GM18505 (cell line): ENCODE data around the gene ROR2.

Experiments
- ATAC-seq: cut with Tn5 transposase; IDR thresholded peaks from one replicate; pipeline ENCODE4 v1.9.1; 2021; ENCODE audit not compliant: unreplicated experiment
- POLR2A ChIP-seq: IDR thresholded peaks from 4 replicates; pipeline ENCODE4 v1.6.1; 2011; ENCODE audit warnings: borderline replicate concordance; ENCODE audit not compliant: insufficient read depth, insufficient read length; ENCODE audit errors: extremely low read depth

The ROR2 gene

DNA sequence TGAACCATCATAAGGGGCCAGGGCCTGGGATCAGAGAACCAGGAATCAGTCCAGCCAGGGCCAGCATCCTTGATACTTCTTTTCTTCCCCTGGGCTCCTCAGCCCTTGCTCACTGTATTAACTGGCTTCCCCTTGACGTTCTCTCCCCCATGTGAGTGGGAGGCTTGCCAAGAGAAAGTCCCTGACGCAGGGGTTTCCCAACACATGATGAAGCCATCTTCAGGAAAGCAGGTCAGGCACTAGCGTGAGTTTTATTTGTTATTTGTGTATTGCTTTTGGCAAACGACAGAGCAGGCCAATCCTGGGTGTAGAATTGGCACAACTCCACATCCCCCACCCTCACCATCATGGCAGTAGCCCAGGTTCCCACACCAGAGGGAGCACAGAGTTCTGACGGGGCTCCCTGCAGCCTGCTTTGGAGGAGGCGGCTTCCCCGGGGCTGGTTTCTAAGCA, 360.9 kb downstream of the ROR2 start:
- TF ChIP-seq POLR2A = no peak
- ATAC-seq = no peak

DNA sequence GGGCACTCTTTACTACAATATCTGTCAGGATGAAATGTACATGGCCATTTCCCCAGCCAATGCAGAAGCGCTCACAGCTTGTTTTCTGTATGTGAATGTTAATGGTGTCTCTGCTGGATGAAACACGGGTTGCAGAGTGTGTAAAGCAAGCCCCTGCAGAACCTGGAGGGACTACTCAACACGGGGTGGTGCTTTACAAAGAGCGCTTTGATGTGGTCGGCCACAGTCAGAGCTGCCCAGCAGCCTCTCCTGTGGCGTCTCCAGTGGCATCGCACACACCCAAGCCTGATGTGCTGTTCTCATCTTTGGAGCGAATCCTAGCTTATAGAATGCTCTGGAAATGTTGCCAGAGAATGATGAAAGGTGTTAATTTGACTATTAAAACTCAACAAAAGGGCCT, 363.7 kb downstream of the ROR2 start:
- no peak for TF ChIP-seq POLR2A
- ATAC-seq = no peak

DNA sequence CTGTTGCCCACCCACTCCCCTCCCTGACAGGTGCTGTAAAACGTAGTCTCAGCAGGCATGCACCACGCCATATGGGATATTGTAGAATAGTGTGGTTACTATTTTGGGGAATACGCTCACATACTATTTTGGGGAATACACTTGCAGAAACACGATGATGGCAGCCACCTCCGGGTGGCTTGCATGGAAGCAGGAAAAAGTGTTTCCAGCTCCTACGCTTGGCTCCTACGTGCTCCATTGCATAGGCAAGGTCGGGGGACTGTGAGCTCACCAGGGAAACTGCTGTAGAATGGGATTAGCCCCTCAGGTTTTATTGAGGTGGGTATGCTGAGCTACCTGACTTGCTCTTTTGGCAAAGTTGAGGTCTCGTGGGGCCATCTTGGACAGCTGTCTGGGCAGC, 366.1 kb downstream of the ROR2 start:
- no peak for ATAC-seq
- TF ChIP-seq POLR2A = no peak

DNA sequence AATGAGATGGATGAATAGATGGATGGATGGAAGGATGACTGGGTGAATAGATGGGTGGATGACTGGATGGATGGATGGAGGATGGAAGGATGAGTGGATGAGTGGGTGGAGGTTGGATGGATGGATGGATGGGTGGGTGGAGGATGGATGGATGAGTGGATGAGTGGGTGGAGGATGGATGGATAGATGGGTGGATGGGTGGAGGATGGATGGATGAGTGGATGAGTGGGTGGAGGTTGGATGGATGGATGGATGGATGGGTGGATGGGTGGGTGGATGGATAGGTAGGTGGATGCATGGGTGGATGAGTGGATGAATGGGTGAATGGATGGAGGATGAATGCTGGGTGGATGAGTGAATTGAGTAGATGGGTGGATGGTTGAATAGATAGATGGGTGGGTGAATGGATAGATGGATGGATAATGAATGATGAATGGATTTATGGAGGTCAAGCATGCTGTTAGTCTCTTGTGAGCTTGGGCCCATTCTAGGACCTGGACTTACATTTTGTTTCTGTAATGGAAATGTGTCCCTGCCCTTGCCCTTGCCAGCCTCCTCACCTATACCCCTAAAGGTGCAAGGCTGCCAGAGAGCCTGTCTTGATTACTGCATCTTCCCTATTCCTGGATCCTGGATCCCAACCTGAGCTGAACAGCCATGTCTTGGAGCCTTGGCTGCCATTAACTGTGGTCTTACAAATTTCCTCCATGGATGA, 366.7 kb downstream of the ROR2 start:
- no peak for ATAC-seq
- no peak for TF ChIP-seq POLR2A

DNA sequence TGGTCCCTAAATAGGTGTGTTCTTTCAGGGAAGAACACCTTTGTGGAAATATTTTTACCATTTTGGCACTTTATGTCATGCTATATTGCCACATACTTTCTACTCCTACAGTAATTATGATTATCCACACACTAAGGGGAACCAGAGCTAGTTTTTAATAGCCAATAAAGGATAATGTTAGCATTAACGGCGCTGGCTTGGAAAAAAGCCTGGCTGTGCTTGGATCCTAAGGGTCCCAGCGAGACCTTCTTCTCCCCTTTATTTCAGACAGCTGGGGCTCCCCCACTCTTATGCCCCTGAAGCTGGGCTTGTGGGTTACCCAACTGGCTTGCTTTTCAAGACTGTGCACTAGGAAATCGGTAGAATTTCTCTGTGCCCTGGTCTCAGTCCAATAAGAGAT, 367.8 kb downstream of the ROR2 start:
- no peak for TF ChIP-seq POLR2A
- ATAC-seq = no peak

DNA sequence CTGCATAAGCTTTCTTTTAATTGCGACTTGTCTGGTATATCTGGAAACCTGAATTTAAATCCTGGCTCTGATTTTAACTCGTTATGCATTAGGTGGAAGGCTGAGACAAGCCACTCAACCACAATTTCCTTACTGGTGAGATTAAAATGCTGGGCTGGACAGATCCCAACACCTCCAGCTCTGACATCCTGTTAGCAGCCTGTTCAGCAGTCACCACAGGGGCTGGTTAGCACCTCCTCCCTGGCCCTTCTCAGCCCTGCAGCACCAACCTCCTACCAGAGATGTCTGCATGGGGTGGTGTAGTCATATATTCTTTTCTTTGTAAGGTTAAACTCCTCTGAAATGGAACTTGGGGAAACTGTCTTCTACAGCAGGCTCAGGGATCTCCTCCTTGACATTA, 369.9 kb downstream of the ROR2 start:
- ATAC-seq = no peak
- no peak for TF ChIP-seq POLR2A

DNA sequence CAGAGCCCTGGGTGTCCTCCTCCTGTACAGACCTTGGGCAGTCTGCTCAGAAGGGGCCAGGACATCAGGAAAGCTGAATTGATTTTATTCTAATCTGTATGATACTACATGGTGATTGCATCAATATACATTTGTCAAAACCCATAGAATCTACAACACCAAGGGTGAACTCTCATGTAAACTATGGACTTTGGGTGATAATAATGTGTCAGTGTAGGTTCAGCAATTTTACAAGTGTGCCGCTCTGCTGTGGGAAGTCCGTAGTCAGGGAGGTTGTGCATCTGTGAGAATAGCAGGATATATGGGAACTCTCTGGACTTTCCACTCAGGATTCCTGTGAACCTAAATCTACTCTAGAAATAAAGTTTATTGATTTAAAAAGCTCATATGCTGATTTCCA, 371.1 kb downstream of the ROR2 start:
- no peak for ATAC-seq
- no peak for TF ChIP-seq POLR2A

DNA sequence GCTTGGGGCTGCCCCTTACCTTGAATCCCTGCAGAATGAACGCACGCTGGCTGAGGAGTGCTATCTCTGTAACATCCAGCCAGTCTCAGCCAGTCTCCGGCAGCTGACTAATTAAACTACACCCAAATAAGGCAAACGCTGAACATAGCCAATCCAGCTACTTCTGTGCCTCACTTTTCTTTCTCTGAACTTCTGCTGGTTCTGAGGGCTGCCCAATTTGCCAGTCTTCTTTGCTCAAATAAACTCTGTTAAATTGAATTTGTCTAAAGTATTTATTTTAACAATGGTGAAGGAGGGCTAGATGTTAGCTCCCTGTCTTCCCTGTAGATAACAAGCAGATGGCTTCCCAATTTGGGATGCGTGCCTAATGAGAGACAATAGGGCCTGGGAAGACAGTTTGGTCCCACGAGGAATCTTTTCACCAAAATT, 372.4 kb downstream of the ROR2 start:
- TF ChIP-seq POLR2A = no peak
- no peak for ATAC-seq

DNA sequence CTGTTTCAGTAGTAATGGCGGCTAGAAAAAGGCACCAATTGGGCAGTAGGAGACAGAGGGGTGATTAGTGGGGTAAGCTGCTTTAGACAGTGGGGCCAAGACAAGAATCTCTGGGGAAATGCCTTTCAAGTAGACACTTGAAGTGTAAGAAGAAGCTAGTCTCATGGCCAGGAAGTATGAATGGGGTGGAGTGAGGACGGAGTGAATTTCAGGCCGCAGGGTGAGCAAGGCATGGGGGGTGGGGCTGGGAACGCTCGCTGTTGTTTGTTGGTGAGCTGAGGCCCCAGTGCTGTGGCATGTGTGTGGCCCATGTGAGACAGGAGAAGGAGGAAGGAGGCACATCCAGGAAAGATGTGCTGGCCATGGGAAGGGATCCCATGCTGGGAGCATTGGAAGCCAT, 377.2 kb downstream of the ROR2 start:
- TF ChIP-seq POLR2A = no peak
- no peak for ATAC-seq

DNA sequence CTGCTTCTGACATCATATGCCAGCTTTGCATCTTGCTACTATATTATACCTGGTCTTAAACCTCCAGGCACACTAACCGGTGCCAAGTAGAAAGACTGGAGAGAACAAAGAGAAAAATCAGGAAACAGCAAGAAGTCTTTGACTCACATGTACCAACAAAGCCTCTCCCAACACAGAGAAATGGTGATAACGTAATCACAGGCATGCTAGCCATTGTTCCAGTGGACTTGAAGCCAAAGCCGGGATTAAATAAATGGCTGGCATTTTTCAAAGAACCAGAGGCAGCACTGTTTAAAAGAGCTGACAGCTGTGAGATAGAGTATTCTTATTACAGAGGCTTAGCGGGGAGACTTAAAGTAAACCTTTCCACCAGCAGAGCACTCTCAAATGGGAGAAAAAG, 378.0 kb downstream of the ROR2 start:
- ATAC-seq = no peak
- no peak for TF ChIP-seq POLR2A

DNA sequence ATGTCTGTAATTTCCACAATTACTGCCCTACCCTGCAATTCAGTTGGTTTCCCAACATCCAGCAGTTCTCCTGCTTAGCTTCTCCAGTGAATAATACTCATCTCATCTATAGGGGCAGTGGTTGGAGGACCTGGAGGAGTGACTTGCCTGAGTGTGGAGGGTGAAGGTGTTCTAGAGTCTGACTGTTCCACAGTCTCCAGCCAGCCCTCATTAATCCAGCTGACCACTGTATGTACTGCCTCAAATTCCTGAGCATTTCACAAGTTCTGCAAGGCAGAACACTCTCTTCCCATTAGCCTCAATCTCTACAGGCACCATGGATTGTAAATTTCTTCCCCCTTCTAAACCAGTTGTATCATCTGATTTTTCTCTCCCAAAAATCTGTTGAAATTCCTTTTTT, 379.0 kb downstream of the ROR2 start:
- ATAC-seq = no peak
- TF ChIP-seq POLR2A = no peak

DNA sequence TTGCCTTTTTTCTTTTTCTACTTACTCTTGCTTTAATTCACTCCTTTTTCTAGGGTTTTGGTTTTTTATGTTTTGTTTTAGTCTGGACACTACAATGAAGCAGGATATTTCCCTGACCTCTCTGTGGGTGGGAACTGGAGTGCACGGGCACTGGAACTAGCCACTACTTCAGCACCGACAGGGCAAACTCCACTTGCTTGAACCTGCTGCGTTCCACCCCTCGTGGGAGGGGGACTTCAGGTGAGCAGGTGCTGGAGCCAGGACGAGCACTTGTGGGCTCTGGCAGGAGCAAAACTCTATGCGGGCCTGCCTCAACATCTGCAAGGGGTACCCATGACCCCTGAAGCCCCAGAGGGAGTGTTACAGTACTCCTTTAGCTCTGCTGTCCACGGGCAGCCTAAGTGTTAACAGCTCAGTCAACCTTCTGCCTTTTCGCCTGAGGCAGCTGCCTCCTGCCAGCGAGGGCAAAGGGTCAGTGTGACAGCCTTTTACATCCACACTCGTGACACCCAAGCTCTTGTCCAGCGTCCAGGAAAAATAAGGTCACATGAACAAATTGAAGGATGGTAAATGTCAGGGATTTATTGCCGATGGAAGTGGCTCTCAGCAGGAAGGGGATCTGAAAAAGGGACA, 382.3 kb downstream of the ROR2 start:
- no peak for ATAC-seq
- TF ChIP-seq POLR2A = no peak

DNA sequence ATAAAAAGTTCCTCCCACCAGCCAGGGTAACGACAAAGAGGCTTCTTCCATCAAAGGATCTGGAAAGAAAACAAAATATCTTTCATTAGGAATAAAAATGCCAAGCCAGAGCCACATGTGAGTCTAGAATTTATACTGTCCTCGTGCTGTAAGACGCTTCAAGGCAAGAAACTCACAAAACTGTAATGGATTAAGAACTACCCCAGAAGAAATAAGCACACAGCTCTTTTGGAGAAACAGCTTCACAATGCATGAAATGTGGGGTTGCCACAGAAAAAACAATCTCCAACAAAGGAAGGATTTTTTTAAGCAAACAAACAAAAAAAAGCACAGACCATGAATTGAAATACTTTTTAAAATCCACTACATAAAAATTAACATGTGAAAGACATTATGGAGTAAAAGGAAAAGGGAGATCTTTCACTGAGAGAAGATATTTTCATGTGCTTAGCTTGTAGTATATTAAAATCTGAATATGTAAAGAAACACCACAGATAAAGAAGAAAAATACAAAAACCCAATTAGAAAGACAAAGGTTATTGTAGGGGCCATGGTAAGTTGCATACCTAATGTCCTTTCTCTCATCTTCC, 385.9 kb downstream of the ROR2 start:
- no peak for ATAC-seq
- TF ChIP-seq POLR2A = no peak

DNA sequence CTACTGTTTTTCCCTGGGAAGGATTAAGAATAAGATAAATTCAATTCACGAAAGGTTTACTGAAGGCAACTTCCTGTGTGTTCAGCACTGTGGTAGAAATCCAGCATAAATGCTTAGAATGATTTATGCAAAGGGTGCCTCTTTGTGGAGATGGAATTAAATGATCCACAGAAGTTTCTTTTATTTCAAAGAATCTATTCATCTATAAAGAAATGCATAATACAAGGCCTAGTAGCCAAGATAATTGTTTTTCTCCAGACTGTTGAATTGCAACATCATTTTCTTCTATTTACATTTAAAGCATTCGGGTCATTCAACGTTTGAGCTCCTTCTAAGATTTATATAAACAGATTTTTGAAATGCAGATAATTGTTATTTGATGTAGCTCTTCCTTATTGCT, 387.6 kb downstream of the ROR2 start:
- ATAC-seq = no peak
- no peak for TF ChIP-seq POLR2A

DNA sequence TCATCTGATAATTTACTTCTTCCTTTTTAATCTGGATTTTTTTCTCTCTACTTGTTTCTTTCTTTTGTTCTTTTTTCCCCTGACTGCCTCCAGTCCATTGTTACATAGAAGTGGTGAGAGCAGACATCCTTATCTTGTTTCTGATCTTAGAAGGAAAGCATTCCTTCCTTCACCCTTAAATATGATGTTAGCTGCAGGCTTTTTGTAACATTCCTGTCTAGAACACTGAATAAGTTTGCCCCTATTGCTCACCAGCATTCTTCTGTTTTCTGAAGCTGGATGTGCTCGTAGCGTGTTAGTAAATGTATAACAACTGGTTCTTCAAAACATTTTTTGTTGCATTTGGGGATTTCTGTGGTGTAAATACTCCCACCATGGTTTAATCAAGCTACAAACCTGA, 389.7 kb downstream of the ROR2 start:
- ATAC-seq = no peak

DNA sequence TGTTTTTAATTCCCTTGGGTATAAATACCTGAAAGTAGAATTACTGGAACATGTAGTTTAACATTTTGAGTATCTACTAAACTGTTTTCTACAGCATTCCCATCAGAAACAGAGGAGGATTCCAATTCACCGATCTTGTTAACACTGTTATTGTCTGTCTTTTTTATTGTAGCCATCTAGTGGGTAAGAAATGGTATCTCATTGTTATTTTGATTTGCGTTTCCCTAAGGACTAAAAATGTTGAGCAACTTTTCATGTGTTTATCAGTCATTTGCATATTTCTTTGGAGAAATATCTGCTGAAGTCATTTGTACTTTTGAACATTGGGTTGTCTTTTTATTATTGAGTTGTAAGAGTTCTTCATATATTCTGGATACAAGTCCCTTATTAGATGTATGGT, 391.1 kb downstream of the ROR2 start:
- ATAC-seq = no peak
- no peak for TF ChIP-seq POLR2A

More for the DNA sequence above, 389.7 kb downstream of the ROR2 start:
- TF ChIP-seq POLR2A = no peak
